MM.1S (cell line): ENCODE data around the gene RPH3AL.

Experiments
- DNase-seq: peaks from one replicate; pipeline ENCODE4 v3.0.0-alpha.2; 2015
- H2AFZ ChIP-seq: fragments of 300-600 bp; sonication (generic); 2 replicates; pipeline ENCODE4 v1.6.0; 2016; ENCODE audit warnings: antibody characterized with exemption, low read length
- H3F3A ChIP-seq: fragments of 300-600 bp; sonication (generic); 2 replicates; pipeline ENCODE4 v1.6.1; 2016; ENCODE audit warnings: mild to moderate bottlenecking, antibody characterized with exemption, low read length, moderate library complexity, mixed read lengths; ENCODE audit not compliant: insufficient read depth
- H3K27ac ChIP-seq: fragments of 300-600 bp; sonication (generic); 2 replicates; pipeline ENCODE4 v1.5.1; 2016; ENCODE audit warnings: mild to moderate bottlenecking, low read length
- H3K27me3 ChIP-seq: fragments of 300-600 bp; sonication (generic); replicated peaks from 2 replicates; pipeline ENCODE4 v1.6.0; 2016; ENCODE audit warnings: low read length; ENCODE audit not compliant: insufficient read depth
- H3K36me3 ChIP-seq: fragments of 300-600 bp; sonication (generic); replicated peaks from 2 replicates; pipeline ENCODE4 v1.6.1; 2016; ENCODE audit warnings: mild to moderate bottlenecking, low read length, mixed read lengths; ENCODE audit not compliant: insufficient read depth
- H3K4me1 ChIP-seq: fragments of 300-600 bp; sonication (generic); 2 replicates; pipeline ENCODE4 v1.6.1; 2016; ENCODE audit warnings: low read length, mixed read lengths
- H3K4me2 ChIP-seq: fragments of 300-600 bp; sonication (generic); 2 replicates; pipeline ENCODE4 v1.6.0; 2016; ENCODE audit warnings: low read depth, low read length
- H3K4me3 ChIP-seq: fragments of 300-600 bp; sonication (generic); 2 replicates; pipeline ENCODE4 v1.5.1; 2016; ENCODE audit warnings: low read length, mixed read lengths
- H3K79me2 ChIP-seq: fragments of 300-600 bp; sonication (generic); 2 replicates; pipeline ENCODE4 v1.6.1; 2016; ENCODE audit warnings: mixed run types, low read length, mixed read lengths
- H3K9ac ChIP-seq: fragments of 300-600 bp; sonication (generic); 2 replicates; pipeline ENCODE4 v1.6.1; 2016; ENCODE audit warnings: low read length, mixed read lengths
- H3K9me2 ChIP-seq: fragments of 300-600 bp; sonication (generic); replicated peaks from 2 replicates; pipeline ENCODE4 v1.6.1; 2016; ENCODE audit warnings: mild to moderate bottlenecking, low read length, mixed read lengths; ENCODE audit not compliant: insufficient read depth
- H3K9me3 ChIP-seq: fragments of 300-600 bp; sonication (generic); replicated peaks from 2 replicates; pipeline ENCODE4 v1.6.1; 2016; ENCODE audit warnings: mild to moderate bottlenecking, low read length, mixed read lengths; ENCODE audit not compliant: insufficient read depth
- H4K20me1 ChIP-seq: fragments of 300-600 bp; sonication (generic); 2 replicates; pipeline ENCODE4 v1.6.1; 2016; ENCODE audit warnings: mild to moderate bottlenecking, low read length, moderate library complexity, mixed read lengths; ENCODE audit not compliant: insufficient read depth
- CTCF ChIP-seq: fragments of 300-600 bp; sonication (generic); IDR thresholded peaks from 2 replicates; pipeline ENCODE4 v1.5.1; 2016; ENCODE audit warnings: antibody characterized with exemption, low read length, mixed read lengths
- EZH2 ChIP-seq: fragments of 300-600 bp; sonication (generic); optimal IDR thresholded peaks from 2 replicates; pipeline ENCODE3; 2017; ENCODE audit warnings: low read depth, mild to moderate bottlenecking, antibody characterized with exemption, low read length, mixed read lengths
- EZH2phosphoT487 ChIP-seq: fragments of 300-600 bp; sonication (generic); IDR thresholded peaks from 2 replicates; pipeline ENCODE4 v1.6.1; 2018; ENCODE audit warnings: antibody characterized with exemption, low read length

RPH3AL gene

GRCh38 chr17:205817-206216 lies 146.8 kb downstream of the RPH3AL start:
- DNase-seq, result no peak
- H4K20me1 ChIP-seq, result no peaks in the 10 kb centered on the region
- H3K4me3 ChIP-seq, result no peak overlapping the region
- H3K9ac ChIP-seq, result no peak overlapping the region
- H3K27ac ChIP-seq, result no peak overlapping the region
- H3K36me3 ChIP-seq, result no peaks in the 10 kb centered on the region
- no peaks in the 10 kb centered on the region for H3F3A ChIP-seq
- no peaks in the 10 kb centered on the region for H3K79me2 ChIP-seq
- H3K9me2 ChIP-seq, result no peaks in the 10 kb centered on the region
- no peak overlapping the region for H3K4me2 ChIP-seq
- H3K4me1 ChIP-seq, result no peaks in the 10 kb centered on the region
- H3K27me3 ChIP-seq, result peaks cover 87% of the 10 kb centered on the region
- H3K9me3 ChIP-seq, result no peaks in the 10 kb centered on the region
- no peak for TF ChIP-seq CTCF
- TF ChIP-seq EZH2, result no peak
- no peak for TF ChIP-seq EZH2phosphoT487
- H2AFZ ChIP-seq, result no peak overlapping the region

- H3K4me3 ChIP-seq, result no peak overlapping the region
Observed at GRCh38 chr17:205148-205669, 147.4 kb downstream of the RPH3AL start.

GRCh38 chr17:204427-205147 lies 148.0 kb downstream of the RPH3AL start:
- no peak for DNase-seq
- H3K4me3 ChIP-seq, result no peak overlapping the region
- H3K27ac ChIP-seq, result no peak overlapping the region
- H3F3A ChIP-seq, result no peaks in the 10 kb centered on the region
- peaks cover 88% of the 10 kb centered on the region for H3K27me3 ChIP-seq
- H4K20me1 ChIP-seq, result no peaks in the 10 kb centered on the region
- H3K4me1 ChIP-seq, result no peaks in the 10 kb centered on the region
- H3K9me2 ChIP-seq, result no peaks in the 10 kb centered on the region
- no peaks in the 10 kb centered on the region for H3K9me3 ChIP-seq
- no peak overlapping the region for H3K4me2 ChIP-seq
- no peaks in the 10 kb centered on the region for H3K79me2 ChIP-seq
- no peak overlapping the region for H2AFZ ChIP-seq
- no peak overlapping the region for H3K9ac ChIP-seq
- TF ChIP-seq CTCF, result no peak
- TF ChIP-seq EZH2, result no peak
- no peak for TF ChIP-seq EZH2phosphoT487
- H3K36me3 ChIP-seq, result no peaks in the 10 kb centered on the region

More at GRCh38 chr17:205148-205669, 147.4 kb downstream of the RPH3AL start:
- H4K20me1 ChIP-seq, result no peaks in the 10 kb centered on the region
- DNase-seq, result no peak
- no peaks in the 10 kb centered on the region for H3K4me1 ChIP-seq
- no peaks in the 10 kb centered on the region for H3K9me2 ChIP-seq
- no peaks in the 10 kb centered on the region for H3K79me2 ChIP-seq
- H2AFZ ChIP-seq, result no peak overlapping the region
- no peaks in the 10 kb centered on the region for H3K9me3 ChIP-seq
- no peak overlapping the region for H3K4me2 ChIP-seq
- H3F3A ChIP-seq, result no peaks in the 10 kb centered on the region
- H3K27ac ChIP-seq, result no peak overlapping the region
- TF ChIP-seq CTCF (no peak), EZH2phosphoT487 (no peak), EZH2 (no peak)
- no peaks in the 10 kb centered on the region for H3K36me3 ChIP-seq
- H3K9ac ChIP-seq, result no peak overlapping the region
- H3K27me3 ChIP-seq, result peaks cover 87% of the 10 kb centered on the region
